Lung microvascular endothelial cell (primary cell): ENCODE measurements around the gene KCNE4. TPM values are rescaled to one million over a fixed set of nuclear protein-coding genes. Genes with fewer than 3 reads are reported as not detected.
"Not testable (repeated sequence)": the region's sequence is repeated elsewhere in the genome, so short reads cannot be mapped to it uniquely, and the experiment has no call there.

Experiments
- DNase-seq, 2 donors: peaks; one replicate each; pipeline versions ENCODE4 v3.0.0 to v3.0.0-alpha.2; 2010; ENCODE audit warnings: low read depth in 2 of 2
- total RNA-seq: library from RNA; depleted of rRNA; stranded (reverse); fragments of >200 nt; gene quantifications from 2 replicates; pipeline ENCODE4 v1.2.1, GENCODE V29; 2014

The KCNE4 gene
- total RNA-seq, 1 donor from 2014 or later = under 0.01 TPM

DNA sequence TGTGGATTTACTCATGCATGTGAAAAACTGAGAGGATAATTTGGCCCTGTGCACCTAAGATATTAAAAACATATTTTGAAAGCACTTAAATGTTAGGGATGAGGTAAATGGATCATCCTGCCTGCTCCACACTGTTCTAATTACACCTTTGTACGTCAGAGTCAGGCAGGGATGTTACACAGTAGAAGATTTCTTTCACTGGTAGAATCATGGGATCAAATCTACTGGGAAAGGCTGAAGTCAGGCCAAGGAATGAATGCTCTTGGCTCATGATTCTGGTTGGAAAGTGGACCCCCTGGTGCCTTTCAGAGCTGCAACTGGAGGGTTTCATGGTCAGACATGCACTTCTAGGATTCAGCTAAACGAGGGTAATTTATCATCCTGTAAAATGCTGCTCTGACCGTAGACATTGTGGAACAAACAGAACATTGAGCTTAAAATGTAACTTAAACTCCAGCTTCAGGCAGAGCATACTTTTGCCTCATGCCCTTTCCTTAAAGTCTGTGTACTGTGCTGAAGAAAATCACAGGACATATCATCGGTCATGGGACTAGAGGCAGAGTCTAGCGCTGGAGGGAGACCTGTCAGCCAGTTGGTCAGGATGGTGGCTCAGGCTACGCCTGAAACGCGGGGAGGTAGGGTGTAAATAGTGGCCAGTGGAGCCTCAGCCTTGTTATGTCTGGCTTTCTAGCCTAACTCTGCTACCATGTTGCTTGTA lies 4.9 kb downstream of the KCNE4 start:
- no peak for DNase-seq

DNA sequence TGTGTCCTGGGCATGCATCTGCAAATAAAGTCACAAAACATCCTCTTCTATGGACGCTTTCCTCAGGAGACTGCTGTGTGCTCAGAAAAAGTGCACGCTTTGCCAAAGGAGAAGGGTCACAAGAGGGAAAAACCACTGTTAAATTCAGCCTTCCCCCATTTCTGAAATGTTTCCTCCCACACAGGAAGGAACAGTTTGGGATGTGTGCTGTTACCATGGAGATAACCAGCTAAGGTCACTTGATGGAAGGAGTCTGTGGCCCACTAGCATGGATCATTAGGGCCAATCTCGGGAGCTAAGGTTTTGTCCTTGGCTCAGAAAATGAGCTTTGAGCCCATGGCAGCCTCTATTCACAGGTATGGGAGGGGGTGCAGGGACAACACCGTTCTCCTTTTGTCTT lies 5.6 kb downstream of the KCNE4 start:
- DNase-seq = peak in 1 of 2 donors; percentile 17

DNA sequence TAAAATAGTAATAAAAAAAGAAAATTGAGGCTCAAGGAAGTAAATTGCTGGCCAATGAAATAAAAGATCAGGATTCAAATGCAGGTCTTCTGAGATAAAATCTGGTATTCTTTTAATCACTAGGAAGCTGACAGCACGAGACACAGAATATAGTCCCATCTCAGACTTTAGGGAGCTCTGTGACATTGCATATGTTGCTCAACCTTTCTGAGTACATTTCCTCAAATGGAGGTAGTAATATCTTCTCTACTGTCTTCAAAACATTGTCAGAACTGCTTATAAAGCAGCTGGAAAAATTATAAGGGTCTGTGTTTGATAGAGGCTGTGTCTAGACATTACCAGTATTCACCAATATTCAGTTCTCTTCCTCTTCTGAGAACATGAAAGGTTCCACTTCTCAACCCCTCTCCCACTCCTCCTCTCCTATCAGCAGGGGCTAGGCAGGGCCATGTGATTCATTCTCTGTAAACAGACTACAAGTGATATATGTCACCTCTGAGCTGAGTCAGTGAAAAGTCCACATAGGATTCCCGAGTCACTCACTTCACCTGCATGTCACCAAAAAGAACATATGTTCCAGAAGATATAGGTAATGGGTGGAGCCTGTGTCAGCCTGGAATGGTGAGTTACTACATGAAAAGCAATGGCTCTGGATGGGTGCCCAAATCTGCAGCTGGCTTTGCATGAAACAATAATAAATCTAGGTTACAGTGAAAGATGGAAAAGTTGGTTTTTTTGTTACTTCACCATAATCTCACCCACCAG lies 7.1 kb downstream of the KCNE4 start:
- DNase-seq = peak in 1 of 2 donors; percentile 65

DNA sequence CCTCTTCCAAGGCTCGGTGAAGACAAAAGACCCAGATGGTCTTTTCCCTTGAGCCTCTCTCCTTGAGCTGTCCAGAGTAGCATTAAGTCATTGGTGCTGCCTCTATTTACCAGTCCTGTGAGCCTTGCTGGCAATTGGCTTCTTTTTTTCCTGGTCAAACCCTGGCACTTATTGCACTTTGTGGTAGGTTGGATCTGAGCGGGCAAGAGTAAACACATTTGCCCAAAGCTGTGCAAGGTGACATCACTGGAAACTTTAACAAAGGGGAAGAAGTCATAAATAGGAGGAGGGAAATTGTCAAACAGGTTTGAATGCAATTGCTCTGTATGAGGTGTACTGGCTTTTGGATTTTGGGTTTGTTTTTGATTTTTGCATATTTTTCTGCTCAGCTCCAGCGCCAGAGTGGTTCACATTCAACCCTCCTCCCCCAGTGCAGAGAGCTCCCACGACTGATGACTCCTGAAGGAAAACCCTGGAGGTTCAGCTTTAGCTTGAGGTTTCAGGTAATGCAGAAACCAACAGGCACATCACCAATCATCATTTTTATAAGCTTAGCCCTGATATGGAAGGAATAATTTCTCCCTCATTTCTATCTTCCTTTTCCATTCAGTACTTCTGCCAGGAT lies 8.3 kb downstream of the KCNE4 start:
- DNase-seq = no peak

DNA sequence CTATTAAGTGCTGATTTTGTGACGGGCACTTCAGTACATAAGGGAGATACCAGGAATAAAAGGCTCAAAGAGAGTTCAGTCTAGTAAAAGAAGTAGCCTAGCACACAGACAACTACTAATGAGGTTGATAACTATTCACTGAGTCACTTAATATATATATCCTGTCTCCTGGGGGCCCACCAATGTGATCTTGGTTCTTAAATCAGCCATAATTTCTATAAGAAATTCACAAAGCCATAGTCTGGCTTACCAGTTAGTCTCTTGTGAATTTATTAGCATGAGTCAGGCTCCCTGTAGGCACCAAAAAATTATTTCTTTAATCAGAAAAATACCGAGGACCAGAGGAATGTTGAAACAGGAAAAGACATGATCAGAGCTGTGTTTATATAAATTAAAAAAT lies 10.4 kb downstream of the KCNE4 start:
- no peak for DNase-seq

DNA sequence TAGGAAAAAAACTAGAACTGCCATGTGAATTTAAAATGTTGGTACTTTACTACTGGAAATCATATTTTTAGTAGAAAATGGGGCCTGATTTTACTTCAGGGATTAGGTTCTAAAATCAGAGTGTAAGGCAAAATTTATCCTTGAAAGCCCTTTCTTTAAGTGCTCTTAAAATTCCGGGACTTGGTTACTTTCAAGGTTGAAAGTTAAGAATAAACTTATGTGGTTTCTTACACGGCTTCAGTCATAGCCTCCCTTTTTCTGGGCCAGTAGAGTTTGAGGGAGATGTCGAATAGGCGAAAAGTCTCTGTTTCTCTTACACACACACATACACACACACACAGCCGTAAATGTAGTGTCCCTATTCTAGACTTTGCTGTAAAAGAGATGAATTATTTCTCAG lies 13.1 kb downstream of the KCNE4 start:
- DNase-seq = no peak

DNA sequence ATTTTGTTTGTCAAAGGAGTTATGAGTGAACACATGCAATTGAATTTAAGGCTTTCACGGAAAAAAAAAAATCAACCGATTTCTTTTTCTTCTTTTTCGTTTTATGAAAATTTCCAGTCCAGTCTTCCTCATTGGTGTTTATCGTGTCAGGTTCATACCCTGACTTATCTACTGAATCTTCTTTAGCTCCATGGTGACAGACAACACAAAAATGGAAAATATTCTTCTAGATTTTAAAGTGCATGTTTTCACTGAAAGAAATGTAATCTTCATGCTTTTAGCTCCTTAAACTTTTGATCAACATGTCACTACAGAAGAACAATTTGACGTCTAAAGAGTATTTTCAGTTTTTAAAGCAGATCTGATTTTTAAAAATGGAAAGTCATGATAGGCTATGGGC lies 14.7 kb downstream of the KCNE4 start:
- DNase-seq = no peak

DNA sequence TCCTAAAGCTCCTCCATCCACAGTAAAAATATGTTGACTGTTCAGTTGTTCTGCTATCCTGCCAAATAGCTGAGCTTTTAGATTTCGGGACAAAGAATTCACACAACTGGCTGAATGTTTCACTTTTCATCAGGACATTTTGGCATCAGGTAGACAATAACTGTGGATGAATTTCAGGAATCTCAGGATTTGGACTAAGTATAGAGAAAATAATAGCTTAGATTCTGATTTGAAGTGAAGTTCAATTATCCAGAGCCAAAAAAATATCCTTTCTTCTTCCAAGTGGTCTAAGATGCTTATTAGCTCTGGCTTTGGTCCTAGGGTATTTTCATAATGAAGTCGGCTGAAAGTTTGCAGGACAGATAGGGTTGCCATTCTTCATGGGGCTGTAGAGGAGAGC lies 16.1 kb downstream of the KCNE4 start:
- no peak for DNase-seq

DNA sequence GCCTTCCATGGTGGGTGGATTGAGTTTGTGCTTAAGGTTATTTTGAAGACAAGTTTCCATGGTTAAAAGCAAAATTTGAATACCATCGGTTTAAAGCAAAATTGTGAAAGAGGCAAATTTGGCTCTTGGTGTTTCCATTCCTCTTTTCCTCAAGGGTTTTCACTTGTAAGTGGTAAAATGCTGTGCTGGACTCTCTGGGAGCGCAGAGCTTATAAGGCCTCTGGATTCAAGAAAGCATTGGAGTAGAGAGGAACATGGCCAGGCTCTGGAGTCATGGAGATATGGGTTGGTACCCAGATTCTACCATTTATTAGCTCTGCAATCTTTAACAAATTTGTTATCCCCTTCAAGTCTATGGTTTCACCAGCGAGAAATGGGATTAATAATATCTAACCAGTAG lies 17.5 kb downstream of the KCNE4 start:
- no peak for DNase-seq

DNA sequence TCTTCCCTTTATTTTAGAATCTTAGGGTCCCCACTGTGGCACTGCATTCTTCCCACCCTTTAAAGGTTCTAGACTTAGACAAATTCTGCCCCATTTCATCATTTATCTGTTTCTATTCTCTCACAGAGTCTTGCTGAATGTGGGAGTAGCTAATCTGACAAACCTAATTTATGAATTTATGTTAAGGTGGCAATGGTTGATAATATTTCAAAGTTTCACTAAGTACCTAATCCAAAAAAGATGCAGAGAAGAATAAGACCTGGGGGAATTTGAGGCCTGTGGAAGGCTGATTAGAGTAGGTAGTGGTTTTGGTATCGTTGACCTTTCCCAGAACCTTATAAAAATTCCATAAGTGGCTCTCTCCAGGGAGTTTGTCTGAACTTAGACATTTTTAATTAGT lies 18.0 kb downstream of the KCNE4 start:
- no peak for DNase-seq

DNA sequence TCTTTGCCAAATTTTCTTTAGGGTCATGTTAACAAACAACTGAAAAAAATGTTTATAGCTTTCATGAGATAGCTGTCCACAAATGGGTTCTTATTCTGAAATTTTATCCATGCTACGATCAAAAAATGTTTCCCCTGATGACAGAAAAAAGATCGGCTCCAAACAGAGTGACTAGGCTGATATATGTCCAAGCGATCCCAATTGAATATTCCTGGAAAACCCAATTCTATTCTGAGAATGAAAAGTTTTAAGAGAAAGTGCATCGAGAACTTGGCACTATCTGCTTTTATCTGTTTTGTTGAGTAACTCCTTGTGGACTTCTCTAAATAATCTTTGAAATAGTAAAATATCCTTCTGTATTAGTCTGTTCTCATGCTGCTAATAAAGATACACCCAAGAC lies 19.1 kb downstream of the KCNE4 start:
- DNase-seq = no peak

DNA sequence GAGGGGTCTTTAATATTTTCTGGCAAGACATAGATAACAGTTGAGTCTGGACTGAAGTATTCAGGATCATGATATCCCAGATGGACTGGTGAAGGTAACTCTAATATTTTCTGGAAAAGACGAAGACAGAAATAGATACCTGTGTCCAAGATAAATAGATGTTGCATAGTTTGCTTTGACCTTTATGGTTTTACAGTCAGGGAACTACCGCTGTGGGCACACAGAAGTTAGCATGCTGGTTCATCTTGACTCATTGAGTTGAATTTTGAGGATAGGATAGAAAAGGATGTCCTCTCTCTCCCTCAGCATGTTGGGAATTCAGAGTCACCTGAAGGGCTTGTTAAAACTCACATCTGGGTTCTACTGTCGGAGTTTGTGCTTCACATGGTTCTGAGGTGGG lies 20.8 kb downstream of the KCNE4 start:
- no peak for DNase-seq

DNA sequence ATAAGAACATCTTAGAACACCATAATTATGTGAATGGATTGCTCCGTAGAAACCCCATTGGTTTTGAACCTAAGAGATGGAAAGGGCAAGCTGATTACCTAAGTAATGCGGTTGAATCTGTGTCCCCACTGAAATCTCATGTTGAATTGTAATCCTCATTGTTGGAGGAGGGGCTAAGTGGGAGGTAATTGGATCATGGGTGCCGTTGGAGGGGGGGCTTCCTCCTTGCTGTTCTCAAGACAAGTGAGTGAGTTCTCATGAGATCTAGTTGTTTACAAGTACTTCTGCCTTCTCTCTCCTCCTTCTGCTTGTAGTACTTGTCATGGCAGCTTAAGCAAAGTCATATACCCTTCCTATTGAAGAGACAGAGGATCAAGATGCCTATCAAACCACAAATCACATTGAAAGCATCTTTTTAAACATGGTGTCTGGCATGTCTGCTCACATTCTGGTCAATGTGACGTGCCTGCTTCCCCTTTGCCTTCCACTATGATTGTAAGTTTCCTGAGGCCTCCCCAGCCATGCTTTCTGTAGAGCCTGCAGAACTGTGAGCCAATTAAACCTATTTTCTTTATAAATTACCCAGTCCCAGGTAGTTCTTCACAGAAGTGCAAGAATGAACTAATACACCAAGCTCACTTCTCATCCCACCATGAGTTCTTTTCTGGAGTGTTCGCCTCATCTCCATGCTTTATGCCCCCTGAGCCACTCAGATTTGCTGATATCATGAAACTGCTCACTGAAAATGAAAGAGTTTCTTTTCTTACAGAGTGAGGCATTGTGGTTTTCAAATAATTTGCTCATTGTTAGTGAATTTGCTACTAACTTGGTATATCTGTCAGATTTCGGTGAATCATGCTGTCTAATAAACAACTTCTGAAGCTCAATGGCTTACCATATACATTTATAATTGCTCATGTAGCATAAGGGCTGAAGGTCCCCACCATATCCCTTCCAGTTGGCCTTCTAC lies 23.6 kb downstream of the KCNE4 start:
- no peak for DNase-seq

DNA sequence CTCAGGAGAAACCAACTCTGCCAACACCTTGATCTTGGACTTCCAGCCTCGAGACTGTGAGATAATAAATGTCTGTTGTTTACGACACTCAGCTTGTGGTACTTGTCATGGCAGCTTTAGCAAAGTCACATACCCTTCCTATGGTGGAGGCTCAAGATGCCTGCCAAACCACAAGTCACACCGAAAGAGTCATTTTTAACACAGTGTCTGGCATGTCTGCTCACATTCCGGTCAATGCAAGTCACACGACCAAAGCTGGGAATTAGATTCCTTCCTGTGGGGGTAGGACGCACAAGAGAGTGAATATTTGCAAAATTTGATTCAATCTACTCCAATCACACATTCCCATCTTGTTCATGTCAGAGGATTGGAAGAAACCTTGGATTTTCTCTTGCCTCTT lies 24.6 kb downstream of the KCNE4 start:
- peak in 1 of 2 donors; percentile 13 for DNase-seq

DNA sequence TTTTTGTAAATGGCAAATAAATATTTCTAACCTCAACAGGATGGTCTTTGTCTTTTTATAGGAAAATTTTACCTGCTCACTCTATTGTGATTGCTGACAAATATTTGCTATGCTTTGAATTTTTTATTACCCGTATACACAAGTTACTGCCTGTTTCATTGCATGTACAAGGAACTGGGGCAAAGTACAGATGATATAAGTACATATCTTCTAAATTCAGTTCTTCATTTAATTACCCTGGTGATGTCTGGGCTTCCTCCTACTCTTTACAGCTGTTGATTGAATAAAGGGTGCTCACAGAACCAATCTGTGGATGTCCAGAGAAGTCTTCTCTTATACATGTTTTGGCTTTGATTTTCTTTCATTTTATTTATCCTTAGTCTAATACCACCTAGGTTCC lies 26.5 kb downstream of the KCNE4 start:
- DNase-seq = no peak

DNA sequence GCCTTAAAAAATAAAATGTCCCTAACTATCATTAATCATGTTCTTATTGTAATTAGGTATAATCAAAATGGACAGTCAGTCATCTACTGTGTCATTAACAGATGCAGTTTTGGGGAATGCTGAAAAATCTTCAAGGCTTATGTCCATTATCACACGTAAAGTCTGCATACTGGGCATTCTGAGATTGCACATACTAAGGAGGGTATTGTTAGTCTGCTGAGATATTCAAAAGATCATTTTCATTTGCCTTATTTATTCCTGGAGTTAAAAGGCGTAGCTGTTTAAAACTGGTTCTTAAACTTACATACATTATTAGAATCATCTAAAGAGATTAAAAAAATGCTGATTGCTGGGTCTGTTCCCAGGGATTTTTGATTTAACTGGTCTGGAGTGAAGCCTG lies 27.4 kb downstream of the KCNE4 start:
- no peak for DNase-seq

DNA sequence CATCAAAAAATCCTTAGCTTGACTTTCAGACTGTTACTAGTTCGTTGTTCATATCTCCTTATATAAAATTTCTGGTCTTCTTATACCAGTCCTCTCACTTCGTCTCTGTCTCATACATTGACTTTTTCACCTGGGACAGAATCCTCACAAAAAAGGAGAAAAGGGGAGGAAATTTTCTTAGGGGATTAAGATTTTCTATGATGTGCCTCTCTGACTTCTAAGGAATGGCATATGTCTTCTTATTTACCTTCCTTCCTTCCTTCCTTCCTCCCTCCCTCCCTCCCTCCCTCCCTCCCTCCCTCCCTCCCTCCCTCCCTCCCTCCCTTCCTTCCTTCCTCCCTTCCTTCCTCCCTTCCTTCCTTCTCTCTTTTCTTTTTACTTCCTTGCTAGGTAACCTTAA lies 27.9 kb downstream of the KCNE4 start:
- DNase-seq = no peak

DNA sequence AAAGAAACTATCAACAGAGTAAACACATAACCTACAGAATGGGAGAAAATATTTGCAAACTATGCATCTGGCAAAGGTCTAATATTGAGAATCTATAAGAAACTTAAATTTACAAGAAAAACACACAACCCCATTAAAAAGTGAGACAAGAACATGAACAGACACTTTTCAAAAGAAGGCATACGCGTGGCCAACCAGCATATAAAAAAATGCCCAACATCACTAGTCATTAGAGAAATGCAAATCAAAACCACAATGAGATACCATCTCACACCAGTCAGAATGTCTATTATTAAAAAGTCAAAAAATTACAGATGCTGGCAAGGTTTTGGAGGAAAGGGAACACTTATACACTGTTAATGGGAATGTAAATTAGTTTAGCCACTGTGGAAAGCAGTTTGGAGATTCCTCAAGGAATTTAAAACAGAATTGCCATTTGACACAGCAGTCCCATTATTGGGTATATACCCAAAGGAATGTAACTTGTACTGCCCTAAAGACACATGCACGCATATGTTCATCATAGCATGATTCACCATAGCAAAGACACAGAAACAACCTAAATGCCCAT lies 28.9 kb downstream of the KCNE4 start:
- DNase-seq = not testable (repeated sequence)

DNA sequence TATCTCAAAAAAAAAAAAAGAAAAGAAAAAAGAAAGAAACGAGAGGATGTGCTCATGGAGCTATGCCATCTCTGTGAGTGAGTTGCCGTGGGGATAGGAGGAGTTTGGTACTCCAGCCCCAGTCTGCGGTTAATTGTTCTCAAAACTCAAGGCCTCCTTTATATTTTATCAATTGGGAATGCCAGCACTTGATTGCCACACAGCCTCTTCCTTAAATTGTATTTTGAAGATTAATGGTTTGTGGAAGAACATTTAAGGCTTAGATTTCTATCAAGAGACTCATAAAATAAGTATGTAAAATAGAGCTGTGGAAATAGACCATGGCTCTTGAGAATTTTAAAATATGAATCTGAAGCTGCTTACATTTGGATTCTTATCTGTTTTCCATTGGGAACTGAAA lies 29.8 kb downstream of the KCNE4 start:
- no peak for DNase-seq

DNA sequence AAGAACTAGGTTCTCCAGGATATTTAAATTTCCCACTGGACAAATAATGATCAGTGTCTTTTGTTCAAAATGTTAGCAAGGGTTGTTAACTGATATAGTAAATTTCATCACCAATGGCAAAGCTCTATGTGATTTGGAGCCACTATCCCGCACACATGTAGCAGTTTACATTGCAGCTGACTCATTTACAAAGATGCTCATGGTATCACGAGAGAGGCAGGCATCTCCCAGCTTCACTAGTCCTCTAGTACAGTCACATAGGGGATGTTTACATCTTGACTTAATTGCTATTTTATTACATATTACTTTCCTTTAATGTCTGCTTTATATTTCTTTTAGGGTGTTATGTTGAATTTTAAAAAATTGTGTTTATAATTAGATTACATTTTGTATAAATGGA lies 30.7 kb downstream of the KCNE4 start:
- DNase-seq = no peak

DNA sequence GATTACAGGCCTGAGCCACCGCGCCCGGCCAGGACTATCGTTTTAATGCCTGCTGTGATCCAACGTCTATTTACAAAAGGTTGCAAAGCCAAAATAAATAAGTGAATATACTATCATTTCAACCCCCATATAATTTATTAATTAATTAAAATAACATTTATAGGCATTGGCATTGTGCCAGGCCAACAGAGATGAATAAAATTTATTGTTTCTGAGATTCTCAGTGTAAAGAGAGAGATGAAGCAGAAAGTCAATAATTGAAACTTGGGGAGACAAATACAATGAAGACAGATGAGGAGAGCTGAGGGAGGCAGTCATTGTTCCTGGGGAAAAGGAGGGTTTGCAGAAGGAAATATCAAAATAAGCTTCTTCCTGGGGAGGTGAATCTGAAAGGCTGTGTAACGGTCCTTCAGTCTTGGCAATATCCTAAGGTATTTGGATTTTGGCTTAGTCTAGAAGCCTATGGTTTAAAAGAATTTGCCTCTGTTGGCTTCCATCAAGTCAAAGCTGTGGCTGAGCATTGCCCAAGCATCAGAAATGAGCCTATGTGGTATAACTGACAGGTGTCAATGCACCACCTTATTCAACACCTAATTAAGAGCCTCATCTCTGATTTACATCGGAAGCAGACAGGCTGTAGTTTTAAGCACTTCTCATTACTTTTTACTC lies 31.5 kb downstream of the KCNE4 start:
- DNase-seq = no peak
